Vagina (tissue), 2 donors: ENCODE data around the gene AGAP3. TPM values are rescaled to one million over a fixed set of nuclear protein-coding genes. Genes with fewer than 3 reads are reported as not detected.

ENCODE experiments used
- DNase-seq, 2 donors: peaks; one replicate each; pipeline ENCODE4 v3.0.0-alpha.2; 2017; ENCODE audit errors: extremely low spot score in 2 of 2
- H3K27ac ChIP-seq: fragments of 200-600 bp; sonication (generic); one replicate; pipeline ENCODE4 v1.5.1; 2019
- H3K27me3 ChIP-seq: fragments of 200-600 bp; sonication (generic); one replicate; pipeline ENCODE4 v1.5.1; 2019
- H3K36me3 ChIP-seq, 2 donors: fragments of 200-600 bp; sonication (generic); one replicate each; pipeline ENCODE4 v1.5.1; 2017 to 2019
- H3K4me1 ChIP-seq: fragments of 200-600 bp; sonication (generic); one replicate; pipeline ENCODE4 v1.5.1; 2019
- H3K4me3 ChIP-seq, 2 donors: fragments of 200-600 bp; sonication (generic); 1 replicate in 1 of 2; 2 replicates in 1 of 2; pipeline ENCODE4 v1.5.1; 2016 to 2019
- H3K9me3 ChIP-seq: fragments of 200-600 bp; sonication (generic); one replicate; pipeline ENCODE4 v1.5.1; 2019
- CTCF ChIP-seq, 3 experiments: fragments of 450-650 bp in 2 of 3; fragments of 200-600 bp in 1 of 3; sonication (generic) in 1 of 3; IDR thresholded peaks; one replicate each; pipeline ENCODE4 v1.5.1; 2017 to 2019; ENCODE audit warnings: antibody characterized with exemption in 3 of 3, mild to moderate bottlenecking in 2 of 3, moderate library complexity in 2 of 3
- POLR2A ChIP-seq, 2 donors: fragments of 450-650 bp; IDR thresholded peaks; one replicate each; pipeline ENCODE4 v1.6.1; 2017; ENCODE audit warnings: antibody characterized with exemption in 2 of 2, mild to moderate bottlenecking in 2 of 2, moderate library complexity in 2 of 2
- POLR2AphosphoS5 ChIP-seq, 2 donors: sonication (generic); formaldehyde crosslinking; IDR thresholded peaks; one replicate each; pipeline ENCODE4 v1.9.0; 2017; ENCODE audit warnings: antibody characterized with exemption in 2 of 2, mild to moderate bottlenecking in 2 of 2, low read depth in 1 of 2; ENCODE audit not compliant: insufficient read depth in 1 of 2
- intact Hi-C: fragments of 100-400 bp; cut with DNase I; formaldehyde crosslinking; loops from one replicate; pipeline ENCODE4 v1.15.1; 2023
- total RNA-seq: library from RNA; depleted of rRNA; stranded (reverse); fragments of >200 nt; gene quantifications from one replicate; pipeline ENCODE4 v1.2.3, GENCODE V29; 2016

AGAP3 gene
- total RNA-seq, 1 donor from 2014 or later: 98.2 TPM

- Histone ChIP-seq H3K4me1 (peaks cover 33% of the 10 kb centered on the region), H3K9me3 (no peaks in the 10 kb centered on the region), H3K27ac (no peak overlapping the region), H3K27me3 (no peaks in the 10 kb centered on the region), H3K36me3 (peaks cover 5 to 38% of the 10 kb centered on the region in 2 donors), H3K4me3 (peak overlapping the region in 1 of 2 donors; percentile 11)
- TF ChIP-seq POLR2A (IDR thresholded peaks at IDR 0.05) (no peak), POLR2AphosphoS5 (IDR thresholded peaks at IDR 0.05; ENCODE audit: insufficient read depth in 1 of 2, low read depth in 1 of 2) (no peak), CTCF (IDR thresholded peaks at IDR 0.05) (no peak)
- intact Hi-C loops: no loop called here
- no peak for DNase-seq
Observed at GRCh38 chr7:151116603-151117440, 30.5 kb downstream of the AGAP3 start.

- Histone ChIP-seq H3K4me1 (peaks cover 33% of the 10 kb centered on the region), H3K9me3 (no peaks in the 10 kb centered on the region), H3K4me3 (no peak overlapping the region), H3K27me3 (no peaks in the 10 kb centered on the region), H3K27ac (no peak overlapping the region), H3K36me3 (peaks cover 5 to 43% of the 10 kb centered on the region in 2 donors)
- DNase-seq: no peak
- TF ChIP-seq POLR2A (IDR thresholded peaks at IDR 0.05): no peak
- TF ChIP-seq POLR2AphosphoS5 (IDR thresholded peaks at IDR 0.05; ENCODE audit: insufficient read depth in 1 of 2, low read depth in 1 of 2): no peak
- no peak for TF ChIP-seq CTCF (IDR thresholded peaks at IDR 0.05)
- intact Hi-C loops: no loop called here
Observed at GRCh38 chr7:151117565-151117964, 31.3 kb downstream of the AGAP3 start.

GRCh38 chr7:151118108-151119054 lies 32.1 kb downstream of the AGAP3 start:
- Histone ChIP-seq H3K9me3 (no peaks in the 10 kb centered on the region), H3K27ac (no peak overlapping the region), H3K27me3 (no peaks in the 10 kb centered on the region), H3K4me3 (no peak overlapping the region), H3K36me3 (peaks cover 5 to 48% of the 10 kb centered on the region in 2 donors), H3K4me1 (peaks cover 27% of the 10 kb centered on the region)
- intact Hi-C loops: no loop called here
- DNase-seq: no peak
- no peak for TF ChIP-seq POLR2AphosphoS5 (IDR thresholded peaks at IDR 0.05; ENCODE audit: insufficient read depth in 1 of 2, low read depth in 1 of 2)
- no peak for TF ChIP-seq CTCF (IDR thresholded peaks at IDR 0.05)
- TF ChIP-seq POLR2A (IDR thresholded peaks at IDR 0.05): no peak

- no peak overlapping the region for H3K4me3 ChIP-seq
- H3K36me3 ChIP-seq: peaks cover 5 to 48% of the 10 kb centered on the region in 2 donors
- peaks cover 22% of the 10 kb centered on the region for H3K4me1 ChIP-seq
- no peak for TF ChIP-seq POLR2AphosphoS5 (IDR thresholded peaks at IDR 0.05; ENCODE audit: insufficient read depth in 1 of 2, low read depth in 1 of 2)
- TF ChIP-seq CTCF (IDR thresholded peaks at IDR 0.05): no peak
- no peak for TF ChIP-seq POLR2A (IDR thresholded peaks at IDR 0.05)
- H3K27ac ChIP-seq: no peak overlapping the region
- intact Hi-C loops: no loop called here
- H3K27me3 ChIP-seq: no peaks in the 10 kb centered on the region
- no peaks in the 10 kb centered on the region for H3K9me3 ChIP-seq
- DNase-seq: no peak
Observed at GRCh38 chr7:151119055-151119415, 32.8 kb downstream of the AGAP3 start.
